Measurements from ENCODE around the gene GLS.

DNA sequence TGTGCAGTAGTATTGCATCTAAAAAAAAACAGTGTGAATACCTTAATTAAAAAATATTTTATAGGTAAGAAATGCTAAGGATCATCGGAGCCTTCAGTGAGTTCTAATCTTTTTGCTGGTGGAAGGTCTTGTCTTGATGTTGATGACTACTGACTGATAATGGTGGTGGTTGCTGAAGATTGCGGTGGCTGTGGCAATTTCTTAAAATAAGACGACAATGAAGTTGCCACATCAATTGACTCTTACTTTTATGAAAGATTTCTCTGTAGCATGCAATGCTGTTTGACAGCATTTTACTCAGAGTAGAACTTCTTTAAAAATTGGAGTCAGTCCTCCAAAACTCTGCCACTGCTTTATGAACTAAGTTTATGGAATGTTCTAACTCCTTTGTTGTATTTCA is 36.2 kb downstream of the GLS start:
- TF ChIP-seq, protein P1, sequence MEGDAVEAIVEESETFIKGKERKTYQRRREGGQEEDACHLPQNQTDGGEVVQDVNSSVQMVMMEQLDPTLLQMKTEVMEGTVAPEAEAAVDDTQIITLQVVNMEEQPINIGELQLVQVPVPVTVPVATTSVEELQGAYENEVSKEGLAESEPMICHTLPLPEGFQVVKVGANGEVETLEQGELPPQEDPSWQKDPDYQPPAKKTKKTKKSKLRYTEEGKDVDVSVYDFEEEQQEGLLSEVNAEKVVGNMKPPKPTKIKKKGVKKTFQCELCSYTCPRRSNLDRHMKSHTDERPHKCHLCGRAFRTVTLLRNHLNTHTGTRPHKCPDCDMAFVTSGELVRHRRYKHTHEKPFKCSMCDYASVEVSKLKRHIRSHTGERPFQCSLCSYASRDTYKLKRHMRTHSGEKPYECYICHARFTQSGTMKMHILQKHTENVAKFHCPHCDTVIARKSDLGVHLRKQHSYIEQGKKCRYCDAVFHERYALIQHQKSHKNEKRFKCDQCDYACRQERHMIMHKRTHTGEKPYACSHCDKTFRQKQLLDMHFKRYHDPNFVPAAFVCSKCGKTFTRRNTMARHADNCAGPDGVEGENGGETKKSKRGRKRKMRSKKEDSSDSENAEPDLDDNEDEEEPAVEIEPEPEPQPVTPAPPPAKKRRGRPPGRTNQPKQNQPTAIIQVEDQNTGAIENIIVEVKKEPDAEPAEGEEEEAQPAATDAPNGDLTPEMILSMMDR (IDR thresholded peaks at IDR 0.05): no peak
- TF ChIP-seq POLR2A (IDR thresholded peaks at IDR 0.05): no peak

Data from heart left ventricle (tissue), 13 donors.